Measurements from ENCODE around the gene WDR37.

The WDR37 gene

GRCh38 chr10:1166101-1166827 lies 110.1 kb downstream of the WDR37 start:
- in situ Hi-C loops (cut with MboI; ENCODE audit: low sequenced_read_pairs), result no loop called here

- in situ Hi-C loops (cut with MboI; ENCODE audit: low sequenced_read_pairs), result no loop called here
Measured at GRCh38 chr10:1166828-1167275, 110.7 kb downstream of the WDR37 start.

GRCh38 chr10:1168763-1169162 lies 112.6 kb downstream of the WDR37 start:
- in situ Hi-C loops (cut with MboI; ENCODE audit: low sequenced_read_pairs), result no loop called here

GRCh38 chr10:1169186-1169885 lies 113.2 kb downstream of the WDR37 start:
- in situ Hi-C loops (cut with MboI; ENCODE audit: low sequenced_read_pairs), result no loop called here

GRCh38 chr10:1169981-1170866 lies 114.0 kb downstream of the WDR37 start:
- in situ Hi-C loops (cut with MboI; ENCODE audit: low sequenced_read_pairs), result no loop called here

GRCh38 chr10:1170867-1171180 lies 114.6 kb downstream of the WDR37 start:
- in situ Hi-C loops (cut with MboI; ENCODE audit: low sequenced_read_pairs), result no loop called here

GRCh38 chr10:1171182-1171581 lies 115.0 kb downstream of the WDR37 start:
- in situ Hi-C loops (cut with MboI; ENCODE audit: low sequenced_read_pairs), result no loop called here

GRCh38 chr10:1171586-1171985 lies 115.4 kb downstream of the WDR37 start:
- in situ Hi-C loops (cut with MboI; ENCODE audit: low sequenced_read_pairs), result no loop called here

- in situ Hi-C loops (cut with MboI; ENCODE audit: low sequenced_read_pairs), result no loop called here
Measured at GRCh38 chr10:1172256-1172984, 116.2 kb downstream of the WDR37 start.

GRCh38 chr10:1173091-1173490 lies 116.9 kb downstream of the WDR37 start:
- in situ Hi-C loops (cut with MboI; ENCODE audit: low sequenced_read_pairs), result no loop called here

- in situ Hi-C loops (cut with MboI; ENCODE audit: low sequenced_read_pairs), result no loop called here
Measured at GRCh38 chr10:1174022-1174421, 117.8 kb downstream of the WDR37 start.

- in situ Hi-C loops (cut with MboI; ENCODE audit: low sequenced_read_pairs), result no loop called here
Measured at GRCh38 chr10:1175956-1176565, 119.9 kb downstream of the WDR37 start.

- in situ Hi-C loops (cut with MboI; ENCODE audit: low sequenced_read_pairs), result no loop called here
Measured at GRCh38 chr10:1177936-1178335, 121.8 kb downstream of the WDR37 start.

GRCh38 chr10:1178506-1178905 lies 122.3 kb downstream of the WDR37 start:
- in situ Hi-C loops (cut with MboI; ENCODE audit: low sequenced_read_pairs), result no loop called here

- in situ Hi-C loops (cut with MboI; ENCODE audit: low sequenced_read_pairs), result no loop called here
Measured at GRCh38 chr10:1179346-1180070, 123.3 kb downstream of the WDR37 start.

- in situ Hi-C loops (cut with MboI; ENCODE audit: low sequenced_read_pairs), result no loop called here
Measured at GRCh38 chr10:1180071-1180730, 124.0 kb downstream of the WDR37 start.

- in situ Hi-C loops (cut with MboI; ENCODE audit: low sequenced_read_pairs), result no loop called here
Measured at GRCh38 chr10:1180836-1181235, 124.7 kb downstream of the WDR37 start.

Data from HL-60/S4 treated with retinoic acid at 250 ng/mL for 4 days and 3 days (cell line).